NOMO-1 treated with dmso at 0.1 percent for 144 hours (cell line): ENCODE data around the gene SSX5.
"Not testable (repeated sequence)": the region's sequence is repeated elsewhere in the genome, so short reads cannot be mapped to it uniquely, and the experiment has no call there.

ENCODE experiments used
- DNase-seq: peaks from one replicate; lab custom pipeline; 2025; ENCODE audit not compliant: unreplicated experiment; lab: John Stamatoyannopoulos, UW

The SSX5 gene

DNA sequence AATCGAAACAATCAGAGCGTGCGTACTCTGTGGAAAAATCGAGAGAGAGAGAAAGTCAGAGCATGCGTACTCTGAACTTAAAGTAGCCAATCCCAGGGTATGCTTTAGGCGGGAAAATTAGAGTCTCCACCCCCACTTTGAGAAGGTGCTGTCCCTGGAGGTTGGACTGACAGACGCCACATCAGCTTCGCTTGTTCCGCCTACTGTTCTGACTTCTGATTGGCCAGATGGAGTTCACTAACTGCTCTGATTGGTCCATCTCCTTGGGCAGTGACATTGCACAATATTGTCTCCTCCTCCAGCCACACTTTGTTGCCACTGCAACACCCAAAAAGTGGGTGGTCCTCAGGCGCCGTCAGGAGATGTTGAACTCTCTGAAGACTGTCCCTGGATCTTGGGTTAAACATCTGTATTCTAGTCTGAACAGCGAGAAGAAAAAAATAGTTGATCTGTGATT, at the start of gene SSX5:
SSX5 (minus strand) TSS at position 51 of the 457 bp plus-strand sequence. CDS start 1,437 bp downstream, outside the sequence.
- DNase-seq, result no peak

- not testable (repeated sequence) for DNase-seq
Observed at GRCh38 chrX:48224196-48224595, 27.6 kb upstream of the SSX5 start.

- not testable (repeated sequence) for DNase-seq
Observed at GRCh38 chrX:48214341-48214740, 17.7 kb upstream of the SSX5 start.

- not testable (repeated sequence) for DNase-seq
Observed at GRCh38 chrX:48190024-48190423, 6.6 kb downstream of the SSX5 start.

GRCh38 chrX:48181882-48182281, 14.7 kb downstream of the SSX5 start:
- DNase-seq, result not testable (repeated sequence)

DNA sequence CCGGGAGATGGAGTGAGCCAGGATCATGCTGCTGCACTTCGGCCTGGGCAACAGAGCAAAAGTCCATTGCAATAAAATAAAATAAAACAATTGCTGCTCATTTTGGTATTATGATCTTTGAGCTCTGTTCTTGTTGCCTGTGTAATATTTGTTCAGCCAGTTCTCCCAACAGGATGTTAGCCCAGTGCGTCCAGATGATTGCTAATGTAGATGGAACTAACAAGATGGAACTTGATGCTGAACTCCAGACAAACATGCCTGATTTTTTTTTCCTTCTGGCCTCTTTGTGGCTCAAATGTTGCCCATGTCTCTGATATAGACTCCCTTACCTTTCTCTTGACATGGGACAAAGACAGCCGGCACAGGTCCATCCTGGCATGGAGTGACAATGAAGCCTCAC, 15.8 kb downstream of the SSX5 start:
- DNase-seq, result no peak

GRCh38 chrX:48179691-48180090, 16.9 kb downstream of the SSX5 start:
- no peak for DNase-seq

- not testable (repeated sequence) for DNase-seq
Observed at GRCh38 chrX:48166322-48166721, 30.3 kb downstream of the SSX5 start.

GRCh38 chrX:48165241-48165640, 31.4 kb downstream of the SSX5 start:
- DNase-seq, result no peak

DNA sequence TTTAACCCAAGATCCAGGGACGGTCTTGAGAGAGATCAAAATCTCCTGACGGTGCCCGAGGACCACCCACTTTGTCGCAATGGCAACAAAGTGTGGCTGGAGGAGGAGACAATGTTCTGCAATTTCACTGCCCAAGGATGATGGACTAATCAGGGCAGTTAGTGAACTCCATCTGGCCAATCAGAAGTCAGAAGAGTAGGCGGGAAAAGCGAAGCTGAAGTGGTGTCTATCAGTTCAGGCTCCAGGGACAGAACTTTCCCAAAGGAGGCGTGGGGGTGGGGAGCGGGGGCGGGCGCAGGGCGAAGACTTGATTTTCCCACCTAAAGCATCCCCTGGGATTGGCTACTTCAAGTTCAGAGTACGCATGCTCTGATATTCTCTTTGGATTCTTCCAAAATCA, 40.6 kb downstream of the SSX5 start:
- no peak for DNase-seq

DNA sequence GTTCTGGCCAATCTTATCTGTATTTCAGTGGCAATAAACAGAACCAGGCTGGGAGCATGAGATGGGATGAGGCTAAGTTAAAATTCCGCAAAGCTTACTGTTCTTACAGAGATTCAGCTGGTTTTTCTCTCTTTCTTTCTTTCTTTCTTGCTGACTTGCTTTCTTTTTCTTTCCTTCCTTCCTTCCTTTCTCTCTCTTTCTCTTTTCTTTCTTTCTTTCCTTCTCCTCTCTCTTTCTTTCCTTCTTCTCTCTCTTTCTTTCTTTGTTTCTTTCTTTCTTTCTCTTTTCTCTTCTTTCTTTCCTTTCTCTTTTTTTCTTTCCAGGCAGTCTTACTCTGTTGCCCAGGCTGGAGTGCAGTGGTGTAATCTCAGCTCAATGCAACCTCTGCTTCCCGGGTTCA, 41.8 kb downstream of the SSX5 start:
- no peak for DNase-seq

DNA sequence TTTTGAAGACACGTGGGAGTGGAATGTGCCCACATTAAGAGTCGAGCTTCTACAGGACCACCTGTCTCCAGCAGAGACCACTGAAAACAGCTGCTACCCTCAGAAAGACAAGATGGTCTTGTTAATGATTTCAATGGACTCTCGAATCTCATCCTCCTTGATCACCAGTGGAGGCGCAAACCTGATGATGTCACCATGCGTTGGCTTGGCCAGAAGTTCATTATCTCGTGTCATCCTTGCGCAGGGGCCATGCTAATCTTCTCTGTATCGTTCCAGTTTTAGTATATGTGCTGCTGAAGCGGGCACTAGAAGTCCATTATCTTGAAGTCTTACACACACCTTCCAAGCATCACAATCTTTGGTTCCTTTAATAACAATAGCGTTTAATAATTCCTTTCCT, 42.8 kb downstream of the SSX5 start:
- no peak for DNase-seq

GRCh38 chrX:48142697-48143096, 53.9 kb downstream of the SSX5 start:
- not testable (repeated sequence) for DNase-seq

DNA sequence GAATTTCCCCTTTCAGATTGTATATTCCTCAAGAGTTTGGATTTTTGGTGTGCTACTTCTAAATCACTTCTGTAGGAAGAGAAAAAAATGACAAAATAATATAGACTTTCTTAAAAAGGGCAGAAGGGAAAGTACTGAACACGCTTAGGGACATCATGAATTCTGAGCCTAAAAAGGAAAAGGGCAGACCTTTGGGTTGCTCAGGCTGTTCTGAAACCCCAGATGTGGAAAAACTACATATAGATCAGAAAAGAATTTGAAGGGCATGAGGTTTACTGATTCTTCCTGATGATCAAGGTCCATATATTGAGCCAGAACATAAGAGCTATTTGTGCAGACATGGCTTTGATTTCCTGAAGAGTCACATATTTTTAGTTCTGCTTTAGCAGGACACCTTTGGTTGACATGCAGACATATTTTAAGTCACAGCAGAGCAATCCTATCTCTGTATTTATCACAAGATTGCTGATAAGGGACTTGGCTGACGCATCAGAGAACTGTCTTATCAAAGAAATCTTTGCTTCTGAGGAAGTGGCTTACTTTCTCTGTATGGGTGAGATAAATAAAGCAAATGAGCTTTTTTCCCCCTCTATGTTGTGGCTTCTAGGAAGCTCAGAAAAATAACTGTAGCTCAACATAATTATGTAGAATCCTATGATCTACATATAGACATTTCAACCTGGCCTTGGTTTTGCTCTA, 54.6 kb downstream of the SSX5 start:
- DNase-seq, result not testable (repeated sequence)

- DNase-seq, result not testable (repeated sequence)
Observed at GRCh38 chrX:48139076-48139475, 57.5 kb downstream of the SSX5 start.
